ENCODE measurements around the gene WNT7A.
A peak's percentile ranks its signal among the peaks of the same experiment; 100 is the strongest.

WNT7A gene

GRCh38 chr3:13884851-13885703 lies 5.2 kb upstream of the WNT7A start:
- no peak for DNase-seq (ENCODE audit: low read depth)
- H3K4me3 ChIP-seq (ENCODE audit: low read length), result no peak overlapping the region
- TF ChIP-seq CTCF (conservative IDR thresholded peaks at IDR 0.05; ENCODE audit: low read length), result peak; percentile 42

- H3K4me3 ChIP-seq (ENCODE audit: low read length), result no peak overlapping the region
- DNase-seq (ENCODE audit: low read depth), result no peak
- no peak for TF ChIP-seq CTCF (conservative IDR thresholded peaks at IDR 0.05; ENCODE audit: low read length)
Observed at GRCh38 chr3:13883681-13884080, 3.8 kb upstream of the WNT7A start.

GRCh38 chr3:13882876-13883275 lies 3.0 kb upstream of the WNT7A start:
- no peak for DNase-seq (ENCODE audit: low read depth)
- no peak overlapping the region for H3K4me3 ChIP-seq (ENCODE audit: low read length)
- TF ChIP-seq CTCF (conservative IDR thresholded peaks at IDR 0.05; ENCODE audit: low read length), result no peak

GRCh38 chr3:13881536-13882410 lies 1.9 kb upstream of the WNT7A start:
- no peak for DNase-seq (ENCODE audit: low read depth)
- TF ChIP-seq CTCF (conservative IDR thresholded peaks at IDR 0.05; ENCODE audit: low read length), result no peak
- no peak overlapping the region for H3K4me3 ChIP-seq (ENCODE audit: low read length)

- H3K4me3 ChIP-seq (ENCODE audit: low read length), result no peak overlapping the region
- DNase-seq (ENCODE audit: low read depth), result no peak
Observed at GRCh38 chr3:13880811-13881156, 913 bp upstream of the WNT7A start.

GRCh38 chr3:13879102-13879945 lies 547 bp downstream of the WNT7A start:
- no peak for DNase-seq (ENCODE audit: low read depth)
- no peak for TF ChIP-seq CTCF (conservative IDR thresholded peaks at IDR 0.05; ENCODE audit: low read length)
- H3K4me3 ChIP-seq (ENCODE audit: low read length), result no peak overlapping the region

More at GRCh38 chr3:13880811-13881156, 913 bp upstream of the WNT7A start:
- TF ChIP-seq CTCF (conservative IDR thresholded peaks at IDR 0.05; ENCODE audit: low read length), result no peak
